ENCODE measurements around the gene TPSG1.

DNA sequence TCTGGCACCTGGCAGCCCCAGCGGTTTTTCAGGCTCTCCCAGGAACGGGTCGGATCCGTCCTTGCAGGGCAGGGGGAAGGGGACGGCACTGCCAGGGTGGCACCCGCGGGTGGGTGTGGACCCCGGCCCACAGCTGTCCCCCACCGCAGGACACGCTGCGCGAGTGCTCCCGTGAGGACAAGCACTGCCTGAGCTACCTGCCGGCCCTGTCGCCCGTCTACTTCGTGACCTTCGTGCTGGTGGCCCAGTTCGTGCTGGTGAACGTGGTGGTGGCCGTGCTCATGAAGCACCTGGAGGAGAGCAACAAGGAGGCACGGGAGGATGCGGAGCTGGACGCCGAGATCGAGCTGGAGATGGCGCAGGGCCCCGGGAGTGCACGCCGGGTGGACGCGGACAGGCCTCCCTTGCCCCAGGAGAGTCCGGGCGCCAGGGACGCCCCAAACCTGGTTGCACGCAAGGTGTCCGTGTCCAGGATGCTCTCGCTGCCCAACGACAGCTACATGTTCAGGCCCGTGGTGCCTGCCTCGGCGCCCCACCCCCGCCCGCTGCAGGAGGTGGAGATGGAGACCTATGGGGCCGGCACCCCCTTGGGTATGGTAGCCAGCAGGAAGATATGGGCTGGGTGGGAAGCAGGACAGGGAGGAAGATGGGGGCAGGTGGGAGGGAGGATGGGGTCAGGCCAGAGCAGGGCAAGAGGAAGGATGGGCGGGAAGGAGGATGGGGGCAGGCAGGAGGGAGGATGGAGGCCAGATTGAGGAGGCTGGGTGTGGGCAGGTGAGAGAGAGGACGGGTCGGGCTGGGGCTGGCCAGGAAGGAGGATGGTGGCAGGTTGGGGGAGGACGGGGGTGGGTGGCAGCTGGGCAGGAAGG lies 6.8 kb downstream of the TPSG1 start:
- TF ChIP-seq, protein P1, sequence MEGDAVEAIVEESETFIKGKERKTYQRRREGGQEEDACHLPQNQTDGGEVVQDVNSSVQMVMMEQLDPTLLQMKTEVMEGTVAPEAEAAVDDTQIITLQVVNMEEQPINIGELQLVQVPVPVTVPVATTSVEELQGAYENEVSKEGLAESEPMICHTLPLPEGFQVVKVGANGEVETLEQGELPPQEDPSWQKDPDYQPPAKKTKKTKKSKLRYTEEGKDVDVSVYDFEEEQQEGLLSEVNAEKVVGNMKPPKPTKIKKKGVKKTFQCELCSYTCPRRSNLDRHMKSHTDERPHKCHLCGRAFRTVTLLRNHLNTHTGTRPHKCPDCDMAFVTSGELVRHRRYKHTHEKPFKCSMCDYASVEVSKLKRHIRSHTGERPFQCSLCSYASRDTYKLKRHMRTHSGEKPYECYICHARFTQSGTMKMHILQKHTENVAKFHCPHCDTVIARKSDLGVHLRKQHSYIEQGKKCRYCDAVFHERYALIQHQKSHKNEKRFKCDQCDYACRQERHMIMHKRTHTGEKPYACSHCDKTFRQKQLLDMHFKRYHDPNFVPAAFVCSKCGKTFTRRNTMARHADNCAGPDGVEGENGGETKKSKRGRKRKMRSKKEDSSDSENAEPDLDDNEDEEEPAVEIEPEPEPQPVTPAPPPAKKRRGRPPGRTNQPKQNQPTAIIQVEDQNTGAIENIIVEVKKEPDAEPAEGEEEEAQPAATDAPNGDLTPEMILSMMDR (conservative IDR thresholded peaks at IDR 0.05; ENCODE audit: low read depth, low read length) = no peak
- TF ChIP-seq EZH2 (IDR thresholded peaks at IDR 0.05; ENCODE audit: borderline replicate concordance, low read depth, low read length, poor library complexity, severe bottlenecking) = no peak

All from A673 (cell line).